Left ventricle myocardium superior (tissue), 1 donor: ENCODE measurements around the gene GLI1. TPM values are rescaled to one million over a fixed set of nuclear protein-coding genes. Genes with fewer than 3 reads are reported as not detected.
A peak's percentile ranks its signal among the peaks of the same experiment; 100 is the strongest.
"Not testable (repeated sequence)": the region's sequence is repeated elsewhere in the genome, so short reads cannot be mapped to it uniquely, and the experiment has no call there.

ENCODE experiments used
- ATAC-seq: fragments of 200-7000 bp; cut with Tn5 transposase; one replicate; pipeline ENCODE4 v1.9.1; 2020; ENCODE audit warnings: mild to moderate bottlenecking, moderate library complexity
- DNase-seq: peaks from one replicate; pipeline ENCODE4 v3.0.0-alpha.2; 2020
- intact Hi-C: fragments of 100-400 bp; cut with micrococcal nuclease; formaldehyde crosslinking; loops from one replicate; pipeline ENCODE4 v1.11.0; 2022
- microRNA-seq: library from miRNA; unstranded; fragments of <30 nt; microRNA quantifications from one replicate; pipeline ENCODE4 v1.2.0, GENCODE V29; 2020; ENCODE audit warnings: borderline number of aligned reads
- total RNA-seq: library from RNA; stranded (reverse); fragmentation: NEBNext Ultra II Directional; extraction: Animal tissue kit (Norgen Biotek cat#: 25700); gene quantifications from one replicate; pipeline ENCODE4 v1.2.1, GENCODE V29; 2021
- donor health status: DM: no; HTN: yes; CAD: no; lungs with severe emphysema.

GLI1 gene
- total RNA-seq, 1 donor from 2014 or later: 0.37 TPM

DNA sequence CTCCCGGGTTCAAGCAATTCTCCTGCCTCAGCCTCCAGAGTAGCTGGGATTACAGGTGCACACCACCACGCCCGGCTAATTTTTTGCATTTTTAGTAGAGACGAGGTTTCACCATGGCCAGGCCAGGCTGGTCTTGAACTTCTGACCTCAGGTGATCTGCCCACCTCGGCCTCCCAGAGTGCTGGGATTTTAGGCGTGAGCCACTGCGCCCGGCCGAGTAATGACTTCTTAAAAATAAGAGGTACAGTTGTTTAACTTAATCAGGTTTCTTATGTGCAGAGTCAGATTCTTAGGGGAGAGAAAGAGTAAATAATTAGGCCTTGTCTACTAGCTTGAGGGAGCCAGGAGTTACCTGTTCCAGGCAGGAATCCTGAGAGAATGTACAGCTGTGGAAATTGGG, 54.7 kb downstream of the GLI1 start:
- intact Hi-C loops, ATAC-seq, DNase-seq: not testable (repeated sequence)

DNA sequence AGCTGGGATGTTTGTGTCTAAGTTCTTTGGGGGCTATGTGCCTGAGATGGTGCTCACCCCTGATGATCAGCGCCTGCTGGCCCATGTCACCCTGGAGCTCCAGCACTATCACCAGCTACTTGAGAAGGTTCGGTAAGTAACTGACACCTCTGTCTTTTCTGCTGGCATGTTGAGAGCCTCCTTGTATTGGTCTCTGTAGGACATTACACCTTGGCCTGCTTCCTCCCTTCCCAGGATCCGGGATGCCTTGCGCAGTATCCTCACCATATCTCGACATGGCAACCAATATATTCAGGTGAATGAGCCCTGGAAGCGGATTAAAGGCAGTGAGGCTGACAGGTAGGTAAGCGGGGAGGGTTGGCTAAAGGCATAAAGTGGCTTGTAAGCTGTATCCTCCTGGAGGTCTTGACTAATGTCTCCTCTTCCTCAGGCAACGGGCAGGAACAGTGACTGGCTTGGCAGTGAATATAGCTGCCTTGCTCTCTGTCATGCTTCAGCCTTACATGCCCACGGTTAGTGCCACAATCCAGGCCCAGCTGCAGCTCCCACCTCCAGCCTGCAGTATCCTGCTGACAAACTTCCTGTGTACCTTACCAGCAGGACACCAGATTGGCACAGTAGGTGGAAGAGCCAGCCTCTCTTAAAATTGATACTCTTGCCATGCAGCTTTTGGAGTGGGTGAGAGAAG, 55.3 kb downstream of the GLI1 start:
- intact Hi-C loops: no loop called here
- ATAC-seq: no peak
- no peak for DNase-seq

DNA sequence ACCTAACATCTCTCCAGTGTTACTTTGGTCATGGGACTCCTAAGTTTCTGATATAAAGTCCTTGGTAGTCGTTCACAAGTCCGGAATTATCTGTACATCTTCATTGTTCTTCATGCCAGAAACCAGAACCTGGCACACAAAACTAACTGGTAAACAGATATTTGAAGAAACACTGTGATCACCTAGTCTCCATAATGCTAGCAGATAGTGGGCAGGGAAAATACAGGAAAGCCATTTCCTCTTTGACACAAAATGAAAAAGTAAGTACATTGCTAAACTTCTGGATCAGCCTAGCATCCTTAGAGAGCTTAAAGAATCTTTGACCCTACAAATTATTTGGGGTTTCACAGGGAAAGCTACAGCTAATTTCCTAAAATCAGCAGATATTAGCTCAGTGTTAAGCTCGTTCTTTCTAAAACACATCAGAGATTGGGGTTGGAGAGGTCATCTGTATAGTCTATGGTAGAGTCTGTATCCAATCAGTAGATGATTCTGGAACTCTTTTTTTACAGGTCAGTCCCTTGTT, 55.9 kb downstream of the GLI1 start:
- intact Hi-C loops: no loop called here
- DNase-seq: no peak
- ATAC-seq: no peak

DNA sequence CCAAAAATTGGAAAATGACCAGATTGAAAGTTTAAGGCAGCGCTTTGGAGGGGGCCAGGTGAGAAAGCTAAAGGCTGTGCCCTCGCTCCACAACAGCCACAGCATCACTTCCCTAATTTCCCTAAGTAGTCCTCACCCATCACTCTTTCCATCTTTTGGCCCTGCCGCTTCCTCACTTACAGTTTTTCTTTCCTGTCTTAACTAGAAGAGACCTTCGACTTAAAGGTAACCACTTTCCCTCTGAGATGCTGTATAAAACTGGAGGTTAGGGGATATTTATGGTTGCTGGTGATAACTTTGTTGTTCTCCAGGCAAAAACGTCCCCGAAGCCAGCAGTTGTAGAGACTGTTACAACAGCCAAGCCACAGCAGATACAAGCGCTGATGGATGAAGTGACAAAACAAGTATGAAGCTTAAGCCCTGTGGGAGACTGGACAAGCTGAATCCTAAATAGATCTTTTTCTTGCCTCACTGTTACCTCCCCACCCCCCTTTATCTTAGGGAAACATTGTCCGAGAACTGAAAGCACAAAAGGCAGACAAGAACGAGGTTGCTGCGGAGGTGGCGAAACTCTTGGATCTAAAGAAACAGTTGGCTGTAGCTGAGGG, 56.5 kb downstream of the GLI1 start:
- DNase-seq (no peak), ATAC-seq (no peak)
- intact Hi-C loops: no loop called here

DNA sequence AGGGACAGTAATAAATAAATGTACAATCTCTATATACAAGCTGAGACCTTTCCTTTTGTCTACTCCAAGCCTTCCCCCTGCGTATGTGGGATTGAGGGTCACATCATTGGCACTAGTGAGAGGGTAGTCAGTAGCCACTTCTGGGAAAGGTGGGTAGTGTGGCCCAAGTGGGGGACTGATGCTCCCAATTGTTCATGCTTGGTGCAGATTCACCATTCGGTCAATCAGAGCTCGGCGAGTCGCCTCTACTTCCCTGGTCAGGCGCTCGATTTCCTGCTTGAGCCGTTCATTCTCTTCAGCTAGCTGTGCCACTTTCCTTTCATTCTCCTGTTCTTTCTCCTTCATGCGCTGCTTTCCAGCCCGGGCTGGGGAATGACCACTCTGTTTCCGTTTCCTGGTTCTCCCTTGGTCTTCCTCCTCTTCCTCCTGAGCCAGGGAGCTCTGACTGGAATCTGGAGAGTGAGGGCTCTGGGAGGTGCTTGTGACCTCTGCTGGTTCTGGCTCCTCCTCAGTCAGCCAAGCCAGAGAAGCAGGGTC, 57.1 kb downstream of the GLI1 start:
- ATAC-seq (no peak), DNase-seq (no peak)
- intact Hi-C loops: no loop called here

DNA sequence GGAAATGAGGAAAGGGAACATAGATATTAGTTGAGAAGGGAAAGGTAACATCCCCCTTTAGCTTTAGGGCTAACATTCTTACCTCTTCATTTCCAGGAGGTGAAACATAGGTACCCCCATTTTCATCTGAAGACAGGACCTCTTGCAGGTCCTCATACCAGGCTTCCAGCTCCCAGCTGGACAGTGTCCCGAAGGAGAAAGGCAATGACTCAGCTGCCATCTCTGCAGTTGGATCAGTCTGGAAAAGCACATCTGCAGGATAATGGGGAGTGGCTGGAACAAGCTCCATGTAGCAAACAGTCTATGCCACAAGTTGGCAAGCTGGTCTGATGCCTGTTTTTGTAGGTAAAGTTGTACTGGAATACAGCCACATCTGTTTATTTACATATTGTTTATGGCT, 57.6 kb downstream of the GLI1 start:
- ATAC-seq (no peak), DNase-seq (no peak)
- intact Hi-C loops: no loop called here

DNA sequence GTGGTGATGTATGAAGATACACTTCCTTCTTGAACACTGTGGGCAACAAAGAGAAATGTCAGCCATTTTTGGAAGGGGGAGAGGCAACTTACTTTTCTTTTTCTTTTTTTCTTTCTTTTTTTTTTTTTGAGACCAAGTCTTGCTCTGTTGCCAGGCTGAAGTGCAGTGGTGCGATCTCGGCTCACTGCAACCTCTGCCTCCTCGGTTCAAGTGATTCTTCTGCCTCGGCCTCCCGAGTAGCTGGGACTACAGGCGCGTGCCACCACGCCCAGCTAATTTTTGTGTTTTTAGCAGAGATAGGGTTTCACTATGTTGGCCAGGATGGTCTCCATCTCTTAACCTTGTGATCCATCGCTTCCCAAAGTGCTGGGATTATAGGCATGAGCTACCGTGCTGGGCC, 58.1 kb downstream of the GLI1 start:
- ATAC-seq, DNase-seq, intact Hi-C loops: not testable (repeated sequence)

DNA sequence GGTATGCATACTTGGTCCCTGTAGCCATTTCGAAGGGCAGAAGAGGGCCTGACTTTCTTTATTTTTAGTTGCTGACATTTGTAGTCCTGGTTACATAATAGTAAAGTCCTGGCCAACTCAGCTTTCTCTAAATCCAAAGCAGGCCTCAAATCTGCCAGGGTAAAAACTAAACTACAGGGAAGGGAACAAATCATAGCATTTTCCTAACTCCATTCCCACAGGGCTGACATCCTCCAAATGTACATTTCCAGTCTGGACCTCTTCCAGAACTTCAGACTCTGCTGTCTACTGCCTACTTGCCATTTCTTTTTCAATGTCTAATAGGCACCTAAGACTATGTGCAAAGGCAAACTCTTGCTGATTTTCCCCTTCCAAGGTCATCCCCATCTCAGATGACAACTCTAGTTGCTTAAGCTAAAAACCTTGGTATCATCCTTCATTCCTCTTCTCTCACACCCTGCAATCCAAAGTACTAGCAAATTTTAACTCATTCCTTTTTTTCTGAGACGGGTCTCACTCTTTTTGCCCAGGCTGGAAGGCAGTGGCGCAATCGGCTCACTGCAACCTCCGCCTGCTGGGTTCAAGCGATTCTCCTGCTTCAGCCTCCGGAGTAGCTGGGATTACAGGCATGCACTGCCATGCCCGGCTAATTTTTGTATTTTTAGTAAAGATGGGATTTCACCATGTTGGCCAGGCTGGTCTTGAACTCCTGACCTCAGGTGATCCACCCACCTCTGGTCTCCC, 58.8 kb downstream of the GLI1 start:
- DNase-seq: no peak
- intact Hi-C loops: no loop called here
- ATAC-seq: no peak

DNA sequence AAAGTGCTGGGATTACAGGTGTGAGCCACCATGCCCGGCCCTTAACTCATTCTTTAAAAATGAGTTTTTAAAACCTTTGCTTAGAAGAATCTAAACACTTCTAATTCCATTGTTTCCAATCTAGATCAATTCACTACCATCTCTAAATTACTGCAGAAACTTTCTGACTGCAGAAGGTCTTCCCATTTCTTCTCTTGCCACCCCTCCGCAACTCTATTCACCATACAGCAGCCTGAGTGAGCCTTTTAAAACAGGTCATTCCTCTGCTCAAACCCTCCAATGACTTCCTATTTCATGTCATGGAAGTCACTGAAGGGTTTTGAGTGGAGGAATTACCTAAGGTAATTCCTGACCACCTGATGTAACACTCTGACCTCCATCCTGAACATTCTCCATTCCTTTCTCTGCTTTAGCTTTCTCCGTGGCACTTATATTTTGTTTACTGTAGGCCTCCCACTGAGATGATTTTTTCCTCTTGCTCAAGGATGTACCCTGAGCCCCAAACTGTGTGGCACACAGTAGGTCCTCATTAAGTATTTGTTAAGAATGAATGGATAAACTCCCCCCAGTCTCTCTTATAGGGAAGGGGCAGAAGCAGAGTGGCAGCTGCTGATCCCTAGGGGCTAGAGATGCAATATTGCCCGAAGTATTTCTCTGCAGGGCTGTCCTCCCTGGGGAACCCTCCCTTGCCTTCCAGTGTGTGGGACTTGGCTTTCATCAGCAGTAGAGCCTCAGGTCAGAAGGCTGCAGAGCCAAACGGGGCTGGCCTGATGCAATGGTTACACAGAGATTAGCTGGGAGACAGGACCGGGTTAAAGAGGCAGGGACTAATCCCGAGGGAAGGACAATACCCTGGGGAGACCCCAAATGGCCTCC, 59.6 kb downstream of the GLI1 start:
- ATAC-seq (peak; percentile 1), DNase-seq (peak; percentile 52)
- intact Hi-C loops: no loop called here

DNA sequence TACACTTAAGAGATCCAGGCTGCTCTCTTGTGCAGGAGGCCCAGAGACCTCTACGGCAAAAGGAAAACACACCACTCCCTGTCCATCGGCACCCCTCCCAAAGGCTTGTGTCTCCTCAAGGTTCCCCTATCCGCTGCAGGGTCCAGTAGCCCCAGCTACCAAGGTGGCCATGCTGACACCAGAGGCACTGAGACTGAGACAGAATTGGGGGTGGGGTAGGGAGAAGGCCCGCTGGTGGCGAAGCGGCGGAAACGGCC, 60.1 kb downstream of the GLI1 start:
- intact Hi-C loops: no loop called here
- ATAC-seq: peak; percentile 8

DNA sequence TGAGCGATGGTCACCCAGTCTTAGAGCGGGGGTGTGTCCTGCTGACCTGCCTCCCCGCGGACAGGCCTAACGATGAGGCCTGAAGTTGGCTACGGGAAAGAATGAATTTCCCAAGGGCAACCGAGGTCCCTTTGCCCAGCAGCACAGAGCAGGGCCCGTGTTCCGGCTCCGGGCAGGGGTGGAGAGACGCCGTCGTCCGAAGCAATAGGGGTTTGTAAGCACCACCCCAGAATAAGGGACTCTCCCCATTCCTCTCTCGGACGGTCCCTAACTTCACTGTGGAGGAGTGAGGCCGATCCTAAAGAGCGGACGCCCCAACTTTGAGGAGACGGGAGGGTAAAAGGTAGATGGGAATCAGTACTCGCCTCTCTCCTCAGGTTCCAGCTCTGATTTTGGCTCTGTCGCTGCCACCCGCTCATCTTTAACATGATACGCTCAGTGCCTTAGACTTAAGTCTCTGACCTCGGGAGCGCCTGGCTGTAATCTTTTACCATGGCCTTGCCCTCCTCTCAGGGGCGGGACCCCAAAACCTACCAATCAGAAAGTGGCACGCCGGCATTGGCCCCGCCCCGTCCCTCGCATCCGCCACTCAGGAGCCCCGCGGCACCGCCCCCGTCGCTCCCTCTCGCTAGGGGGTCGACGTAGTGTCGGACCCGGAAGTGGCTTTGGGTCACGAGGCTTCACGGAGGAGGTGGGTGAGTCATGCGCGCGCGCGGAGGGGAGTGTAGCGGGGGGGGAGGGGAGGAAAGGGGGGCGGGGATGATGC, 60.7 kb downstream of the GLI1 start, which contains the start of gene DDIT3:
DDIT3 (minus strand) TSS at position 462 of the 766 bp plus-strand sequence. CDS start 3,108 bp downstream, outside the sequence.
- peak; percentile 100 for DNase-seq
- intact Hi-C loops: no loop called here
- peak; percentile 85 for ATAC-seq

More for the DNA sequence above, 60.1 kb downstream of the GLI1 start:
- no peak for DNase-seq

DNA sequence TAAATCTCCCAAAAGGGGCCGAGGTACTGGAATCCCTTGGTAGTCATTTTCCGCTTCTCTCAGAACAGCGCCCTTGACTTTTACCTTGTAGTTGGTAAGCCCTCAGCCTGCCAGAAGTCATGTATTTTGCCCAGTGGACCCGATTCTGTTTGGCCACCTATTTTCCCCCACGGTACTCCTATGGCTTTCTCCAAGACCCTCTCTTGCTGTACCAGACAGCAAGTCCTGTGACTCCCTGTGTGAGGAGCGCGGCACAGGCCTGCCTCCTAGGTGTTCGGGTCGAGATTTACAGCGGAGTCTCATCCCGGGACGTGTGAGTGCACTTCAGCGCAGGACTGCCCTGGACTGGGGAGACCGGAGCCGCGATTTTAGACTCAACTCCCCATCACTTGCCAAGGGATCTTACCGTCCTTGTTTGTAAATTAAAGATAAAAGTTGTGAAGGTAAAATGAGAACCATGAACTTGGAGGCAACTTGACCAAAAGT, 62.0 kb downstream of the GLI1 start:
- ATAC-seq (no peak), DNase-seq (peak; percentile 62)
- intact Hi-C loops: no loop called here

Small RNA genes lying within 50 kb of the gene (microRNA-seq; reads per million reads assigned to microRNA genes)
- gene MIR616 (not detected), gene MIR6758 (not detected)

Other genes with a start within 250 kb of the GLI1 start
- 1.8 TPM for gene NXPH4, start 243.0 kb upstream of the GLI1 start, total RNA-seq
- 33.4 TPM for gene SHMT2, start 230.1 kb upstream of the GLI1 start, total RNA-seq
- gene STAC3, start 208.6 kb upstream of the GLI1 start, total RNA-seq: 1.4 TPM
- 54.4 TPM for gene R3HDM2, start 28.7 kb upstream of the GLI1 start, total RNA-seq
- gene INHBC, start 25.0 kb upstream of the GLI1 start, total RNA-seq: not detected
- not detected for gene INHBE, start 4.5 kb upstream of the GLI1 start, total RNA-seq
- gene ARHGAP9, start 20.1 kb downstream of the GLI1 start, total RNA-seq: 5.7 TPM
- 72.7 TPM for gene MARS1, start 28.3 kb downstream of the GLI1 start, total RNA-seq
- gene DDIT3, start 60.7 kb downstream of the GLI1 start, total RNA-seq: 22.2 TPM
- 35.2 TPM for gene MBD6, start 63.0 kb downstream of the GLI1 start, total RNA-seq
- gene DCTN2, start 87.4 kb downstream of the GLI1 start, total RNA-seq: 89.2 TPM
- gene KIF5A, start 90.3 kb downstream of the GLI1 start, total RNA-seq: 0.12 TPM
- 11.9 TPM for gene PIP4K2C, start 131.4 kb downstream of the GLI1 start, total RNA-seq
- gene DTX3, start 145.0 kb downstream of the GLI1 start, total RNA-seq: 21.4 TPM
- gene ARHGEF25, start 151.7 kb downstream of the GLI1 start, total RNA-seq: 11.9 TPM
- gene B4GALNT1, start 173.4 kb downstream of the GLI1 start, total RNA-seq: 5.1 TPM
- gene OS9, start 234.3 kb downstream of the GLI1 start, total RNA-seq: 104 TPM